Esophagus muscularis mucosa (tissue), 3 donors: ENCODE data around the gene XCR1.

Experiments
- CTCF ChIP-seq, 3 experiments: fragments of 200-600 bp in 2 of 3; fragments of 450-650 bp in 1 of 3; sonication (generic) in 2 of 3; IDR thresholded peaks; one replicate each; pipeline ENCODE4 v1.5.1; 2017 to 2019; ENCODE audit warnings: antibody characterized with exemption in 3 of 3, mild to moderate bottlenecking in 2 of 3, moderate library complexity in 1 of 3
- POLR2A ChIP-seq: fragments of 450-650 bp; IDR thresholded peaks from one replicate; pipeline ENCODE4 v1.6.1; 2017; ENCODE audit warnings: antibody characterized with exemption, moderate library complexity, mild to moderate bottlenecking, low read depth
- POLR2AphosphoS5 ChIP-seq, 2 donors: sonication (generic); formaldehyde crosslinking; IDR thresholded peaks; one replicate each; pipeline ENCODE4 v1.6.1; 2017; ENCODE audit warnings: antibody characterized with exemption in 2 of 2

DNA sequence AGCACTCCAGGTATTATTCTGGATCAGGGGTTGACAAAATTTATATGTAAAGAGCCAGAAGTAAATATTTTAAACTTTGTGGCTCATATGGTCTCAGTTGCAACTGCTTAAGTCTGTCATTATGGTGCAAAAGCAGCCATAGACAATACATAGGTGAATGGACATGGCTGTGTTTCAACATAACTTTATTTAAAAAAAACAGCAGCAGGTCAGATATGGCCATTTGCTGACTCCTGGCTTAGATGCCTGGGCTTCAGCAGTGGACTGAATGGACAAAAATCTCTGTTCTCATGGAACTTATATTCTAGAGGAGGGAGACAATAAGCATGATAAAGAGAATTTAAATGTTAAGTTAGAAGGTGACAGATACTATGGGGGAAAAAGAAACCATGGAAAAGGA, 20.0 kb downstream of the XCR1 start:
- TF ChIP-seq POLR2A (no peak), CTCF (IDR thresholded peaks at IDR 0.05) (no peak), POLR2AphosphoS5 (IDR thresholded peaks at IDR 0.05) (no peak)
